Fibroblast of peridontal ligament (primary cell): Measurements from ENCODE around the gene KIF13A.
"Not testable (repeated sequence)": the region's sequence is repeated elsewhere in the genome, so short reads cannot be mapped to it uniquely, and the experiment has no call there.

Experiments used
- DNase-seq: peaks from one replicate; pipeline ENCODE4 v3.0.0-alpha.2; 2010; ENCODE audit errors: extremely low read depth

The KIF13A gene

GRCh38 chr6:17987447-17987696 lies at the start of gene KIF13A:
Gene KIF13A (minus strand): TSS chr6:17987635. CDS start chr6:17987463, 172 bp downstream.
- DNase-seq, result no peak

GRCh38 chr6:18036781-18037180 lies 49.3 kb upstream of the KIF13A start:
- no peak for DNase-seq

- no peak for DNase-seq
Measured at GRCh38 chr6:18035330-18035854, 48.0 kb upstream of the KIF13A start.

- DNase-seq, result no peak
Measured at GRCh38 chr6:18034798-18035202, 47.4 kb upstream of the KIF13A start.

- no peak for DNase-seq
Measured at GRCh38 chr6:18031680-18032256, 44.3 kb upstream of the KIF13A start.

- DNase-seq, result no peak
Measured at GRCh38 chr6:18031189-18031588, 43.8 kb upstream of the KIF13A start.

GRCh38 chr6:18028332-18028731 lies 40.9 kb upstream of the KIF13A start:
- DNase-seq, result no peak

GRCh38 chr6:18025596-18025995 lies 38.2 kb upstream of the KIF13A start:
- DNase-seq, result no peak

- no peak for DNase-seq
Measured at GRCh38 chr6:18024876-18025275, 37.4 kb upstream of the KIF13A start.

- no peak for DNase-seq
Measured at GRCh38 chr6:18023891-18024290, 36.5 kb upstream of the KIF13A start.

GRCh38 chr6:18022398-18023231 lies 35.2 kb upstream of the KIF13A start:
- DNase-seq, result peak; percentile 59

- DNase-seq, result no peak
Measured at GRCh38 chr6:18021166-18021850, 33.9 kb upstream of the KIF13A start.

- DNase-seq, result not testable (repeated sequence)
Measured at GRCh38 chr6:18020545-18020944, 33.1 kb upstream of the KIF13A start.

GRCh38 chr6:18019539-18020534 lies 32.4 kb upstream of the KIF13A start:
- no peak for DNase-seq

- DNase-seq, result not testable (repeated sequence)
Measured at GRCh38 chr6:18019133-18019532, 31.7 kb upstream of the KIF13A start.

GRCh38 chr6:18016698-18017097 lies 29.3 kb upstream of the KIF13A start:
- no peak for DNase-seq

- DNase-seq, result no peak
Measured at GRCh38 chr6:18016133-18016532, 28.7 kb upstream of the KIF13A start.

- no peak for DNase-seq
Measured at GRCh38 chr6:18011287-18011686, 23.9 kb upstream of the KIF13A start.

- DNase-seq, result not testable (repeated sequence)
Measured at GRCh38 chr6:18010540-18010939, 23.1 kb upstream of the KIF13A start.

- DNase-seq, result no peak
Measured at GRCh38 chr6:18004256-18004985, 17.0 kb upstream of the KIF13A start.

GRCh38 chr6:17999425-17999824 lies 12.0 kb upstream of the KIF13A start:
- no peak for DNase-seq
